Dedifferentiated amniotic fluid mesenchymal stem cell (primary cell): ENCODE data around the gene TMEM198.
A peak's percentile ranks its signal among the peaks of the same experiment; 100 is the strongest.

Source experiments
- DNase-seq: peaks from one replicate; pipeline ENCODE4 v3.0.0-alpha.2; 2016; ENCODE audit errors: extremely low spot score

The TMEM198 gene

DNA sequence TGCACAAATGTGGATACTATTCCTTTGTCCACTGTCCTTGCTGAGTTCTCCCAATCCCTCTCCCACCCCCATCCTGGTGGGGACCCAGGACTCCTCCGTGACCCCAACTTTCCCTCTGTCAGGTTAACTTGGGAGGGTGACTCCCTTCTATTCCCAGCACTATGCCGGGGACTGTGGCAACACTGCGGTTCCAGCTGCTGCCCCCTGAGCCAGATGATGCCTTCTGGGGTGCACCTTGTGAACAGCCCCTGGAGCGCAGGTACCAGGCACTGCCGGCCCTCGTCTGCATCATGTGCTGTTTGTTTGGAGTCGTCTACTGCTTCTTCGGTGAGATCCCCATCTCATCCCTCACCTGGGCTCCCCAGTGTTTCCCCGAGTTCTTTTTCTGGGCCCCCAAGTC lies 739 bp downstream of the TMEM198 start:
- DNase-seq: no peak

- no peak for DNase-seq
Observed at GRCh38 chr2:219545295-219545942, 1.6 kb downstream of the TMEM198 start.

DNA sequence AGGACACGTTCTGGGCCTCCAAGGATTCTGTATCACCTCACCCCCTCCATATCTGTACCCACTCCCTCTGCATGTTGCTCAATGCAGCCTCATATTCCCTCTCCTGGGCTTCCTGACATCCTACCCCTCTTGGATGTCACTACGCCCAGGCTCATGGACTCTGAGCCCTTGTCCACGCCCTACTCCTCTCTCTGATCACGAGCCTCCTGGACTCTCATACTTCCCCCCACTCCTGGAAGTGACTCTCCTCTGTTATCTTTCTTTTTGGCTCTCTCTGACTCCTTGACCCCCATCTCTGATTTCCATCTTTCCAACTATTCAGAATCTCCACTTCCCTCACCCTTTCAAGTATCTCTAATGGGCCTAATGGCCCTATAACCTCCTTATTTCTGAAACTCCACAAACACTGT lies 2.1 kb downstream of the TMEM198 start:
- DNase-seq: no peak

DNA sequence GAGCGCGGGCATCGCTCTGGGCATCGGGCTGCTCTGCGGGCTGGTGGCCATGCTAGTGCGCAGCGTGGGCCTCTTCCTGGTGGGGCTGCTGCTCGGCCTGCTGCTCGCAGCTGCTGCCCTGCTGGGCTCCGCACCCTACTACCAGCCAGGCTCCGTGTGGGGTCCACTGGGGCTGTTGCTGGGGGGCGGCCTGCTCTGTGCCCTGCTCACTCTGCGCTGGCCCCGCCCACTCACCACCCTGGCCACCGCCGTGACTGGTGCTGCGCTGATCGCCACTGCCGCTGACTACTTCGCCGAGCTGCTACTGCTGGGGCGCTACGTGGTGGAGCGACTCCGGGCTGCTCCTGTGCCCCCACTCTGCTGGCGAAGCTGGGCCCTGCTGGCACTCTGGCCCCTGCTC lies 3.8 kb downstream of the TMEM198 start:
- no peak for DNase-seq

GRCh38 chr2:219548990-219549389 lies 5.2 kb downstream of the TMEM198 start:
- DNase-seq: no peak

- DNase-seq: no peak
Observed at GRCh38 chr2:219549619-219550018, 5.8 kb downstream of the TMEM198 start.

DNA sequence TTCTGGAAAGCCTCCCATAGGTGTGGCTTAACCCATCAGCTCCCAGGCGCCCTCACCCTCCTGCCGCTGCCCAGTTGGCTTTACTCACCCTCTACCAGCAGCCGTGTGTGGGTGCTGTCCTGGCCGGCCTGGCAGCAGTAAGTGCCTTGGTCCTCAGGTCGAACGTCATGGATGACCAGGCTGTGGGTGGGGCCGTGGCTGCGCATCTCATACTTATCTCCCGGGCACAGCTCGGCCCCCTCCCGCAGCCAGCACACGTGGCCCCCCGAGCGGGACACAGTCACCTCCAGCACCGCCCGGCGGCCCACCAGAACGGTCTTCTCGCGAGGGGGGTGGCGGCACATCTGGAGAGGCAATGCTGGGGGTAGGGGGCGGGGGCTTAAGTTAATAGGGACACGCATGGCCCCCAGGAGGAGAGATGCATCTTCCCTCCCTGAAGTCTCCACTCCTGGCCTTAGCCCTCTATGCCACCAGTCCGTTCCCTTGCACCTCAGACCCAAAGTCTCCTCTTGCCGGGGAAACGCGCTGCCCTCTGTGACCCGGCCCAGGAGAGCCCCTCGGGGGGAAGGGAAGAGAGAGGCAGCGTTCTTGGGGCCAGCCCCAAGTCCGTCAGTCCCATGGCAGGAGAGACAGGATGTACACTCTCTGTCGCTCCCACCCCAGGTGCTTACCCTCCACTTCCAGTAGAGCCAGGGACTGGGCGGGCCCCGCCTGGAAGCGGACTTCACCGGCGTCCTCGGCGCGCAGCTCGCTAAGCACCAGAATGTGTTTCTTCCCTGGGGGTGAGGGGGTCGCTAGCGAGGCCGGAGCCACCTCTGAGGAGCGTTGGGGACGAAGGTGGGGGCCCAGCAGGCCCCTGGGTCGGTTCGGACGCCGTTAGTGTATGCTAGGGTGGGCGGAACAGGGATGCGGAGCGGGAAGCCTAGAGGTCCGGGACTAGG lies 7.9 kb downstream of the TMEM198 start:
- DNase-seq: no peak

DNA sequence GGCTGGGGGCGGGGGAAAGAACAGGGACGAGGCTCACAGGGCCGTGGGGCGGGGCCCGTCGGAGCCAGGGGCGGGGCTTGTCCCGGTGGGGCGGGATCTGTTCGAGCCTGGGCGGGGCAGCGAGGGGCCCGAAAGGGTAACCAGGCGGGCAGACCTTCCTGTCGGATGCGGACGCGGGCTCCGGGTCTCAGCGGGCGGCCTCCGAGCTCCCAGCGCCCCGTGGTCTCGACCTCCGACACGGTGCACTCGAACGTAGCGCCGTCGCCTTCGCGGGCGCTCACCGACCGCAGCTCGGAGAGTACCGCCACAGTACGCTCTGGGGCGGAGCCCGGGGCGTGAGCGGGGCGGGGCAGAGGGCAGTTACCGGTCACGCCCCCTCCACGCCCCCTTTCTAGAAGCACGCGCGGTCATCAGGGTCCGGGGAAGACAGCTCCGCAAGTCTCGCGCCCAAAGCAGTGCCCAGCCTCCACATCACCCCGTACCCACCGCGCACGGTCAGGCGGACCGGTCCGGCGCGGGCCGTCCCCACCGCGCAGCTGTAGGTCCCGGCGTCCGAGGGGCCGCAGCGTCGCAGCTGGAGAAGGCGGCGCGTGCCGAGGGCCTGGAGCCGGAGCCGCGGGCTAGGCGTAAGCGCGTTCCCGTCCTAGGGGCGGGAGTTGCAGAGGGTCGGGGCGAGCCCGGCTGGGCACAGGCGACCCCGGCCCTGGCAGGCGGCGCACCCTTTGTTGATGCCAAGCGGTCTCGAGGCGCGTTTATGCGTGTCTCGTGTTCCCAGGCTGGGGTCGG lies 8.7 kb downstream of the TMEM198 start:
- peak; percentile 45 for DNase-seq

DNA sequence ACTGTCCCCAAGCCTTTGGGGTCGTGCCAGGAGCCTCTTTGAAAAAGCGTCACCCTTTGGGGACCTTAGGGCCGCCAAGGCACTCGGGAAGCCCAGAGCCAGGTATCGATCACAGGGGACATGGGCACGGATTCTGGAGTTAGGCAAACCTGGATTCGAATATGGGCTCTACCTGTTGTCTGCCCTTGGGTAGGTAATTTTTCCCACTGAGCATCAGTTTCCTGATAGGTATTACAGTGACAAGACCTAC lies 9.3 kb downstream of the TMEM198 start:
- DNase-seq: no peak

DNA sequence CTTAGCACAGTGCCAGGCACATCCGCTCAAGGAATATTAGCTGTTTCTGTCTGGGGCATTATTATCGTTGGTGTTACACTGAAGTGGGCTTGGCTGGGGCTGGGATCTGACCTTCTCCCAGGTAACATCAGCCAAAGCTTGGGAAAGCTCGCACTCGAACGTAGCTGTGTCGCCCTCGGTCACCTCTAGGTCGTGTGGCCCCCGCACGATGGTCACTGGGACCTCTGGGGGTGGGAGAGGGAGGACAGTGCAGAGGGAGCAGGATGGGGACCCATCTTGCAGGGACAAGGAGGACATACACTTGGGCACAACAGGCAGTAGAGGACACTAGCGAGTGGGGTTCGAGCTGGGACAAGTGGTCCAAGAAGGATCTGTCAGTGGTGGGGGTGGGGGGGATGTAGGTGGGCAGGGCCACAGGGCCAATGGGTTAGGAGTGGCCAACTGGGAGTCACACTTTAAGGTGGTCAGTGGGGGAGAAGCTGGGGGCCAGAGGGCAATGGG lies 9.7 kb downstream of the TMEM198 start:
- DNase-seq: no peak

GRCh38 chr2:219554350-219554749 lies 10.5 kb downstream of the TMEM198 start:
- no peak for DNase-seq

GRCh38 chr2:219555956-219556355 lies 12.1 kb downstream of the TMEM198 start:
- DNase-seq: no peak

DNA sequence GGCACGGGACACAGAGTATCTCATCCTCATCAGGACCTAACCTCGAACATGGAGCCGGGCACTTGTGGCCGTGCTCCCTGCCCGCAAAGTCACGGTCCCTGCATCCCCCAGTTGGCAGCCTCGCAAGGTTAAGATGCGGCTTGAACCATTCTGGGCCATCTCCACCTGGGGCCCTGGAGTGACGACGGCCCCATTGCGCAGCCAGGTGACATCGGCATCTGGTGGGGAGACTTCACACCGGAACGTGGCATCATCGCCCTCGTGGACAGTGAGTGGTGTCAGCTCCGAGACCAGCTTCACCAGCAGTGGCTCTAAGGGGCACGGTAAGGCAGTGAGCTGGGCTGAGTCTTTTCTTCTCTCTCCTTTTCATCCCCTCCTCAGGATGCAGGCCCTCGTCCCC lies 12.6 kb downstream of the TMEM198 start:
- DNase-seq: no peak

- no peak for DNase-seq
Observed at GRCh38 chr2:219557320-219557719, 13.5 kb downstream of the TMEM198 start.

- DNase-seq: no peak
Observed at GRCh38 chr2:219557791-219558785, 14.3 kb downstream of the TMEM198 start.

DNA sequence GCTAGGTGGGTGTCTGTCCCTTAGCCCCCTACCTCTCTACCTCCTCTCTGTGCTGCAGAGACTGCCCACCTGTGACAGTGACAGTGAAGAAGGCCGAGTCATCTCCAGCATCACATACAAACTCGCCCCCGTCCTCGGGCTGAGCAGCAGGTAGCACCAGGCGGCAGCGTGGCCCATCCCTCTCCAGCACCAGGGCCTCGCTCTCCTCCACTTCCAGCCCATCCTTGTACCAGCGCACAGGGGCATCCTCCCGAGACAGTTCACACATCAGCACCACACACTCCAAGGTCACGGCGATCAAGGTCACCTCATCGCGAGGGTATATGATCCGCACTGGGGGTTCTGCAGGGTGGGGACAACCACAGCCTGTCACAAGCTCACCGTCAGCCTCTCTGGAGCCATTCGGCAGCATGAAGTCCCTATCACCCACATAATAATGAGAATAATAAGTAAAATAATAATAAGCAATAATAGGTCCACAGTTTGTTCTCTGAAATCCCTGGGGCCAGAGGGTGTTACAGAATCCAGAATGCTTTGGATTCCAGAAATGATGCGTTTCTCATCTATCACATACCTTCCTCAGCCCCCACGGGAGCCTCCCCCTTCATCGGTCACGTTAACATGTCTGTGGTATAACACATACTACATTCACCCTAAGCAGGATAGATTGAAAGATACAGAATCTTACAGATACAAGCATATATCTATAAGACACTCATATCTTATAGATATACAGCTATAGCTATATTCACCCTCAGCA lies 15.5 kb downstream of the TMEM198 start:
- no peak for DNase-seq

DNA sequence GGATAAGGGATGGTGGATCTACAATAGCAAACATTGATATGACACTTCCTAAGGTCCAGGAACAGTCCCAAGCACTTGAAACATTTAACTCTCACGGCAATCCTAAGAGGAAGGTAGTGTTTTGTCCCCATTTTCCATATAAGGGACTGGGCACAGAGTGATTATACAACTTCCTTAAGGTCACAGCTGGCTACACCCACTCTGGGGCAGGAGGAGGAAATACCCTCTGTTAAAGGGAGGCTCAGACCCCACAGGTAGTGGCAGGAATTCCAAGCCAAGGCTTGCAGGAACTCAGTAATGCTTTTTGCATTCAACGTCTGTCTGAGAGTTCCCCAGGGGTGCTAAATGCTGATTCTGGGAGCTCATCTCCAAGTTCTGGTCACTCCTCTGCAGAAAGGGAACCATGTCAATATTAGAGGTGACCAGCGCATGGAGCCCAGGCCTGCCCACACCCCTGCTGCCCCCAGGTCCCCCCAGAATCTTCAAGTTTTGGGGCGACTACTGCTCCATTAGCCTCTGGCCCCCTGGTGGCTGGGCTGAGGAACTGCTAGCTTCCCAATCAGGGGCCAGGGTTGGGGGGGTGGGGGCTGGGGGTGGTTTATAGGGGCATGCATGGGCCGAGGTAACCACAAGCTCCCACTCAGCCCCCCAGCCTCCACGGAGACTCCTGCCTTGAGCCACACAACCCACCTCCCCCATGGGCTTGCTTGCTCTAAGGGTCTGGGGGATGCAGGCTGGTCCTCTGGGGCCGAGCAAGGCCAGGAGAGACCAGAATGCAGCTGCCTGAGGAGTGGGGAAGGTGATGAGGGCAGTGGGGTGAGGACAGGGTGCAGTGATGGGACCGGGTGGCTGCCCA lies 16.4 kb downstream of the TMEM198 start:
- no peak for DNase-seq

GRCh38 chr2:219560893-219561178 lies 17.0 kb downstream of the TMEM198 start:
- no peak for DNase-seq

GRCh38 chr2:219561179-219562048 lies 17.6 kb downstream of the TMEM198 start:
- DNase-seq: no peak
